Measurements from ENCODE around the gene TMEM183A.

Gene TMEM183A

DNA sequence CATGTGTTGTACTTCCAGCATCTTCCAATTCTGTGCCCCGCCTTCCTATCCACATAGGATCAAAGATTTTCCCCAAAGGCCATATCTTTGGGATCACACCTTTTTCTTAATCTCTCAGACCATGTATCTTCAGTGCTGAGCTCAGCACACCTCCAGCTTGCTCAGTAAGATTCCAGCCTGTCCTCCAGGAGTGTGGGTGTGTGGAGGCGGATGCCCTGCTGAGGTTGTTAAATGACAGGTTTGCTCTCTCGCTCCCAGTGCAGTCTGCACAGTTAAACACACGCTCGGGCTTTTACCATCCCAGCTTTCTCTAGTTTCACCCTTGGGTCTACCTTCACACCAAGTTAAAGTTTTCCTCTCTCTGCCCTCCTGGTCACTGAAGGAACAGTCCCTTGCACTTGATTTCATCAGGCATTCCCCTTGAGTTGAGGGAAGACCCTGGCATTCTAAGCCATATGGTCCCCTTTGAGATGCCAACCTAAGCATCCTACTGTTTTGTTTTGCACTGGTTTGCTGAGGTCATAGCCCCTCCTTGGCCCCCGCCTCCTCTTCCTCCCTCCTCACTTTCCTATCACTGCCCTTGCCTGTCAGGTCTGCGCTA lies 64.9 kb downstream of the TMEM183A start:
- no peak for DNase-seq (ENCODE audit: low read depth)

DNA sequence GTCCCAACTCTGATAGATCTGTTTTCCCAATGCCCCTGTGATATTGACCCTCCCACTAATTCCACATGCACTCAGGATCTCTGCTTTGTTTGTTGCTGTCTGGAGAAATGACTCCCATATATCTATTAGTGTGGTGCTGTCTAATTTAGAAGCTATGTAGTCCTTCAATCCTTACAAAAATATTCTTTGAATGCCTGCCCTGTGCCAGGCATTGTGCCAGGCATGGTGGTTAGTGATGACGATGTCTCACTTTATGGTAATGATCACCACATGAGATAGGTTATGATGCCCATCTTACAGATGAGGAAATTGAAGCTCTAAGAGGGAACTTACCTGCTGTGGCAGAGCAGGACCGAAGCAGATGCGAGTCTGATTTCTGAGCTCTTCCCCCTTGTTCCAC lies 65.7 kb downstream of the TMEM183A start:
- no peak for DNase-seq (ENCODE audit: low read depth)

DNA sequence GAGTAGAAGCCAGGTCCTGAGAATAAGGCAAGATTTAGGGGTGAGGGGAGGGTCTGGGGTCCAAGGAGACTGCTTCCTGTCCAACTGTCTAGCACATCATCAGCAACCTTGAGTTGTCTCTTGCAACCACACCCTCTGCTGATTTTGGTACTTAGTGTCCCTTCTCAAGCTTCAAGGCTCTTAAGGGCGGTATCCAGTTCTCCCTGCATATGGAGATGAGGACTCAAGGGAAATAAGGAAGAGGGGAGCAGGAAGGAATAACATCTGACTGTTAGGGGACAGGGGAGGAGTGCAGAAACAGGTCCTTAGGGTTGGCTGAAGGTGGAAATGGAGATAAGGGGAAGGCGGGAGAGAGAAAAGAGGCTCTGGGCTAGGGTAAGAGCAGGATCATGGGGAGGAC lies 66.3 kb downstream of the TMEM183A start:
- no peak for DNase-seq (ENCODE audit: low read depth)
